ENCODE results near the gene MPZL2. TPM values are rescaled to one million over a fixed set of nuclear protein-coding genes. Genes with fewer than 3 reads are reported as not detected.

MPZL2 gene
- total and polyA plus RNA-seq, 2 donors from 2014 or later, result 16.8 to 111 TPM

DNA sequence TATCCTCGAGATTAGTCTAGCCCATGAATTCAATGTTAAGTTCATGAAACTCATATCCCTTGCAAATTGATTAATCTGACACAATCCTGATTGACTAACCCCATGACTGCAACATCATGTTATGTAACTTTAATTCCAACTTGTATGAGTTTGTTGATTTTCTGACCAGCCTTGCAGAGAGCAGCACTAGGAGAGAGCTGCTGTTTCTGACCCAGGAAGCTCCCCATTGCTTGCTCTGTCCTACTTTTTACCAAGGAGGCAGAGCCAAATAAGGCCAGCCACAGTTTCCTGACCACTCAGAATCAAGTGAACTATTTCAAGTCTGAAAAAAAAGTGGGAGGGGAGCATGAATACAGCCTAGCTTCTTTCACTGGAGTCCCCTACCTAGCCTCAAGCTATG, 25.2 kb downstream of the MPZL2 start:
- TF ChIP-seq CTCF (IDR thresholded peaks at IDR 0.05; ENCODE audit: borderline replicate concordance, extremely low read depth, insufficient read depth), result no peak
- no peak overlapping the region for H3K9ac ChIP-seq (ENCODE audit: low read length in 3 of 3)
- H3K4me3 ChIP-seq (ENCODE audit: low read length in 3 of 3), result no peak overlapping the region
- DNase-seq (no peak), FAIRE-seq (no peak)
- no peaks in the 10 kb centered on the region for H3K27me3 ChIP-seq (ENCODE audit: control insufficient read depth, insufficient read depth, low read length)
- no peaks in the 10 kb centered on the region for H3K4me1 ChIP-seq (ENCODE audit: control insufficient read depth in 2 of 3, insufficient read depth in 2 of 3, low read depth in 1 of 3, low read length in 3 of 3)
- intact Hi-C loops (cut with DNase I), result no loop called here
- no peak overlapping the region for H3K27ac ChIP-seq (ENCODE audit: low read depth in 2 of 2, low read length in 2 of 2)
- no peaks in the 10 kb centered on the region for H3K9me3 ChIP-seq (ENCODE audit: control insufficient read depth in 2 of 3, insufficient read depth in 1 of 3, low read length in 3 of 3)
- H3K36me3 ChIP-seq (ENCODE audit: control insufficient read depth in 2 of 3, insufficient read depth in 3 of 3, low read length in 3 of 3), result peaks cover 0 to 4% (median 0%) of the 10 kb centered on the region in 3 donors

GRCh38 chr11:118238421-118238820, 25.7 kb downstream of the MPZL2 start:
- DNase-seq (no peak), FAIRE-seq (no peak)
- Histone ChIP-seq H3K4me1 (ENCODE audit: control insufficient read depth in 2 of 3, insufficient read depth in 2 of 3, low read depth in 1 of 3, low read length in 3 of 3) (no peaks in the 10 kb centered on the region), H3K4me3 (ENCODE audit: low read length in 3 of 3) (no peak overlapping the region), H3K36me3 (ENCODE audit: control insufficient read depth in 2 of 3, insufficient read depth in 3 of 3, low read length in 3 of 3) (peaks cover 0 to 4% (median 0%) of the 10 kb centered on the region in 3 donors), H3K9ac (ENCODE audit: low read length in 3 of 3) (no peak overlapping the region), H3K9me3 (ENCODE audit: control insufficient read depth in 2 of 3, insufficient read depth in 1 of 3, low read length in 3 of 3) (no peaks in the 10 kb centered on the region), H3K27ac (ENCODE audit: low read depth in 2 of 2, low read length in 2 of 2) (no peak overlapping the region), H3K27me3 (ENCODE audit: control insufficient read depth, insufficient read depth, low read length) (no peaks in the 10 kb centered on the region)
- intact Hi-C loops (cut with DNase I), result no loop called here
- TF ChIP-seq CTCF (IDR thresholded peaks at IDR 0.05; ENCODE audit: borderline replicate concordance, extremely low read depth, insufficient read depth), result no peak

DNA sequence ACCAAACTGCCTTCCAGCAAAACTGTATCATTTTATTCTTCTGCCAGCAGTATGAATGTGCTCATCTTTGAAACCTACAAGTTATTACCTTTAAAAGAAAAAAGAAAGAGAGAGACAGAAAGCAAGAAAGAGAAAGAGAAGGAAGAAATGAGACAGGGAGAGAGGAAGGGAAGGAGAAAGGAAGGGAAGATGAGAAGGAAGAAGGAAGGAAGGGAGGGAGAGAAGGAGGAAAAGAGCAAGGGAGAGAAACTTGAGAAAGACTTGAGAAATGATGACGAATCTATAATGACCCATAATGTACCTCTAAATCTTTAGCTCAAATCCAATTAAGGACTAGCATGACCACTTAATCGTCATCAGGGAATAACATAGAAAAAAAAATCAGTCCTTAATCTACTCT, 27.9 kb downstream of the MPZL2 start:
- no peaks in the 10 kb centered on the region for H3K4me1 ChIP-seq (ENCODE audit: control insufficient read depth in 2 of 3, insufficient read depth in 2 of 3, low read depth in 1 of 3, low read length in 3 of 3)
- FAIRE-seq (no peak), DNase-seq (no peak)
- no peaks in the 10 kb centered on the region for H3K27me3 ChIP-seq (ENCODE audit: control insufficient read depth, insufficient read depth, low read length)
- H3K4me3 ChIP-seq (ENCODE audit: low read length in 3 of 3), result no peak overlapping the region
- no peak overlapping the region for H3K27ac ChIP-seq (ENCODE audit: low read depth in 2 of 2, low read length in 2 of 2)
- H3K36me3 ChIP-seq (ENCODE audit: control insufficient read depth in 2 of 3, insufficient read depth in 3 of 3, low read length in 3 of 3), result peaks cover 0 to 9% (median 2%) of the 10 kb centered on the region in 3 donors
- intact Hi-C loops (cut with DNase I), result no loop called here
- no peaks in the 10 kb centered on the region for H3K9me3 ChIP-seq (ENCODE audit: control insufficient read depth in 2 of 3, insufficient read depth in 1 of 3, low read length in 3 of 3)
- no peak overlapping the region for H3K9ac ChIP-seq (ENCODE audit: low read length in 3 of 3)
- no peak for TF ChIP-seq CTCF (IDR thresholded peaks at IDR 0.05; ENCODE audit: borderline replicate concordance, extremely low read depth, insufficient read depth)

DNA sequence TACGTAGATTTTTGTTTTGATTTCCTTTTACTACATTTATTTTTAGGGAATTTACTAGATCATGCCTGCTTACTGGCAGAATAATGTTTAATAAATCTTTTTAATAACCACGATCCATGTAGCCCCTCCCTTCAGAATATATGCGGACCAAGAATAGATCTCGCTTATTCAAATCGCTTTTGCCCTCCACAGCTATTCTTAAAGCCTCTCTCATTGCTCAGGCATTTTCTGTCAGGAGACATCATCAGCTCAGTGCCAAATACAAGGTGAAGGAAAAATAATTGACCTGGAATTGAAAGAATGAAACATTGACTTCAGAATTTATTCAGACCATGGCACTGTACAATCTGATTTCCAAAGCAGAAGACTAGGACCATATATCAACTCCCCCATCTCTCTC, 29.3 kb downstream of the MPZL2 start:
- H3K4me1 ChIP-seq (ENCODE audit: control insufficient read depth in 2 of 3, insufficient read depth in 2 of 3, low read depth in 1 of 3, low read length in 3 of 3), result no peaks in the 10 kb centered on the region
- FAIRE-seq (no peak), DNase-seq (no peak)
- intact Hi-C loops (cut with DNase I), result no loop called here
- no peak overlapping the region for H3K9ac ChIP-seq (ENCODE audit: low read length in 3 of 3)
- no peaks in the 10 kb centered on the region for H3K27me3 ChIP-seq (ENCODE audit: control insufficient read depth, insufficient read depth, low read length)
- no peak overlapping the region for H3K27ac ChIP-seq (ENCODE audit: low read depth in 2 of 2, low read length in 2 of 2)
- no peaks in the 10 kb centered on the region for H3K9me3 ChIP-seq (ENCODE audit: control insufficient read depth in 2 of 3, insufficient read depth in 1 of 3, low read length in 3 of 3)
- no peak for TF ChIP-seq CTCF (IDR thresholded peaks at IDR 0.05; ENCODE audit: borderline replicate concordance, extremely low read depth, insufficient read depth)
- H3K4me3 ChIP-seq (ENCODE audit: low read length in 3 of 3), result no peak overlapping the region
- H3K36me3 ChIP-seq (ENCODE audit: control insufficient read depth in 2 of 3, insufficient read depth in 3 of 3, low read length in 3 of 3), result peaks cover 0 to 9% (median 2%) of the 10 kb centered on the region in 3 donors

All from kidney (tissue), 14 donors.